HT1080 (cell line): Measurements from ENCODE around the gene ATG16L2. TPM values are rescaled to one million over a fixed set of nuclear protein-coding genes. Genes with fewer than 3 reads are reported as not detected.
"Not testable (repeated sequence)": the region's sequence is repeated elsewhere in the genome, so short reads cannot be mapped to it uniquely, and the experiment has no call there.

Source experiments
- DNase-seq: peaks from one replicate; pipeline ENCODE4 v3.0.0-alpha.2; 2015; ENCODE audit warnings: low read depth
- total RNA-seq: library from RNA; depleted of rRNA; stranded (reverse); fragments of >200 nt; shearing (Covaris generic); gene quantifications from 2 replicates; pipeline ENCODE4 v1.2.3, GENCODE V29; 2014

Gene ATG16L2
- total RNA-seq, 1 experiment from 2014 or later, result 8.6 TPM

- DNase-seq, result no peak
These were observed 15.8 kb upstream of the ATG16L2 start for GRCh38 chr11:72798361-72798760.

- DNase-seq, result no peak
These were observed 14.8 kb upstream of the ATG16L2 start for GRCh38 chr11:72799441-72799840.

- no peak for DNase-seq
These were observed 11.4 kb upstream of the ATG16L2 start for GRCh38 chr11:72802822-72803221.

- DNase-seq, result no peak
These were observed 9.0 kb upstream of the ATG16L2 start for GRCh38 chr11:72805216-72805615.

GRCh38 chr11:72806378-72806777, 7.8 kb upstream of the ATG16L2 start:
- DNase-seq, result not testable (repeated sequence)

GRCh38 chr11:72807021-72807693, 7.1 kb upstream of the ATG16L2 start:
- DNase-seq, result no peak

GRCh38 chr11:72807792-72808191, 6.4 kb upstream of the ATG16L2 start:
- DNase-seq, result no peak

GRCh38 chr11:72808331-72808798, 5.8 kb upstream of the ATG16L2 start:
- DNase-seq, result no peak

GRCh38 chr11:72811686-72812085, 2.5 kb upstream of the ATG16L2 start:
- DNase-seq, result not testable (repeated sequence)

GRCh38 chr11:72812604-72812966, 1.6 kb upstream of the ATG16L2 start:
- DNase-seq, result no peak

GRCh38 chr11:72812967-72813739, 1.1 kb upstream of the ATG16L2 start:
- peak; percentile 81 for DNase-seq

GRCh38 chr11:72813740-72814285, 398 bp upstream of the ATG16L2 start:
- DNase-seq, result peak; percentile 77

GRCh38 chr11:72815110-72815618, 953 bp downstream of the ATG16L2 start:
- DNase-seq, result peak; percentile 52

GRCh38 chr11:72816404-72816990, 2.3 kb downstream of the ATG16L2 start:
- DNase-seq, result no peak

GRCh38 chr11:72817966-72818365, 3.8 kb downstream of the ATG16L2 start:
- DNase-seq, result no peak

- no peak for DNase-seq
These were observed 4.8 kb downstream of the ATG16L2 start for GRCh38 chr11:72818971-72819370.

- DNase-seq, result no peak
These were observed 6.4 kb downstream of the ATG16L2 start for GRCh38 chr11:72820439-72821139.

GRCh38 chr11:72821221-72821919, 7.2 kb downstream of the ATG16L2 start:
- DNase-seq, result no peak

GRCh38 chr11:72821920-72822799, 7.9 kb downstream of the ATG16L2 start:
- no peak for DNase-seq
